NCI-H460 (cell line): Measurements from ENCODE around the gene RERE. TPM values are rescaled to one million over a fixed set of nuclear protein-coding genes. Genes with fewer than 3 reads are reported as not detected.
"Not testable (repeated sequence)": the region's sequence is repeated elsewhere in the genome, so short reads cannot be mapped to it uniquely, and the experiment has no call there.

Experiments
- DNase-seq: peaks from one replicate; pipeline ENCODE4 v3.0.0-alpha.2; 2016; ENCODE audit warnings: low read depth; ENCODE audit errors: extremely low read depth
- total RNA-seq: library from RNA; depleted of rRNA; stranded (reverse); fragments of >200 nt; shearing (Covaris generic); gene quantifications from 2 replicates; pipeline ENCODE4 v1.2.3, GENCODE V29; 2014

The RERE gene
- total RNA-seq, 1 experiment from 2014 or later = 7.7 TPM

DNA sequence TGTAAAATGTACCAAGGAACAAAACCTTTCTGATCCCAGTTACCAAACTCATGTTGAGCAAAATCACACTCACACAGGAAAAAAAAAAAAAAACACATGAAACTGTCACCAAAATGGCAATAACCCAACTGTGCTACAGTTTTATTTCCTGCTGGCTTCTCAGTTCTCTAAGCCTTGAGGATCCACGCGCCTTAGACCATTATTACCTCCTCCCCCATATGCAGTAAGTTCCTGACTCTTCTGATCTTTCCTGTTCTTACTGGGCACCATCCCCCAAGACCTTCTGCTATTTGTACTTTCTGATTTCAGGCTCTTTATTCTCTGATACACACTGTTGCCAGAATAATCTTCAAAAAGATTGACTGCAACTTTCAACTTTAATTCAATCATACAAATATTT, 419.9 kb downstream of the RERE start:
- DNase-seq = no peak

DNA sequence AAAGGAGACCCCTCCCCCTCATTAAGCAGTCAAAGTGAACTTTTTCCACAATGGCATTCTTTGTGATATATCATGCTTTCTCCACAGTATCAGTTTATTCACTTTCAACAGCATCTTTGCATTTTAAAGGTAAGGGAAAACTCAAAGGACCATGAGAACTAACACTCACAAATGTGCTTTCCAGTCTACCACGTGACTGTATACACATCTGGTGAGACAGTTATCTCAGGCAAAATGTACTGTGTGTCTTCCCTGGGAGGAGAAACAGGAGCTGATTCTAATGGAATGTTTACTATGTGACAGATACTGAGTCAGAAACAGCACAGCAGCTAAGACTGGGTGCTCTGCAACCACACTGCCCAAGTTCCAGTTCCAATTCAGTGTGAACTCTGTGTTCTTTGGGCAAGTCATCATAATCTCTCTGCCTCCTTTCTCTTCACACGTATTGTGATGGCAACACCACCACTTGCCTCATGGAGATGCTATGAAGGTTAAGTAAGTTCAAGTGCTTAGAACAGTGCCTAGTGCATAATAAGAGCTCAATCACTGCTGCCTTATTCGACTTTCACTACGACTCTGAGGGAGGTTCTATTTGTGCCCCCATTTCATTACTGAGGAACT, 420.5 kb downstream of the RERE start:
- DNase-seq = peak; percentile 21

GRCh38 chr1:8396083-8396785, 421.2 kb downstream of the RERE start:
- DNase-seq = no peak

DNA sequence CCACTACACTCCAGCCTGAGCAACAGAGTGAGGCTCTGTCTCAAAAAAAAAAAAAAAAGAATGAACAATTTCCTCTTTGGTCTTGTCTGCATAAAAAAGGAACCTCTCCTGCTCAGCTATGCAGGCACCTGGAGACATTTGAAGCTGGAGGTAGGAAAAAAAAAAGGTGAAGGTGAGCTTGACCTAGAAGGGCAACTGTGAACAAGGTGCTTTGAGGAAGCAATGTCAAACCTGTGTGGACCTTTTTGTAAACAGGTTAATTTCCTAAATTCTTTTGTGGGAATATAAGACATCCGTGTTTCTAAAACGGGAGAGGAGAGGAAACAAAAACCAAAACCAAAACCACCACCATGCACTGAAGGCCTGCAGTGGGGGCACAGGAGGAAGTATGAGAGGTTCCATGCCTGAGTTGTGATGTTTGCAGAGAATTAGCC, 422.0 kb downstream of the RERE start:
- no peak for DNase-seq

GRCh38 chr1:8394456-8395321, 422.8 kb downstream of the RERE start:
- no peak for DNase-seq

- DNase-seq = no peak
These were observed 424.9 kb downstream of the RERE start for GRCh38 chr1:8392522-8392921.

GRCh38 chr1:8390707-8391106, 426.7 kb downstream of the RERE start:
- DNase-seq = no peak

- DNase-seq = no peak
These were observed 427.4 kb downstream of the RERE start for GRCh38 chr1:8389958-8390535.

DNA sequence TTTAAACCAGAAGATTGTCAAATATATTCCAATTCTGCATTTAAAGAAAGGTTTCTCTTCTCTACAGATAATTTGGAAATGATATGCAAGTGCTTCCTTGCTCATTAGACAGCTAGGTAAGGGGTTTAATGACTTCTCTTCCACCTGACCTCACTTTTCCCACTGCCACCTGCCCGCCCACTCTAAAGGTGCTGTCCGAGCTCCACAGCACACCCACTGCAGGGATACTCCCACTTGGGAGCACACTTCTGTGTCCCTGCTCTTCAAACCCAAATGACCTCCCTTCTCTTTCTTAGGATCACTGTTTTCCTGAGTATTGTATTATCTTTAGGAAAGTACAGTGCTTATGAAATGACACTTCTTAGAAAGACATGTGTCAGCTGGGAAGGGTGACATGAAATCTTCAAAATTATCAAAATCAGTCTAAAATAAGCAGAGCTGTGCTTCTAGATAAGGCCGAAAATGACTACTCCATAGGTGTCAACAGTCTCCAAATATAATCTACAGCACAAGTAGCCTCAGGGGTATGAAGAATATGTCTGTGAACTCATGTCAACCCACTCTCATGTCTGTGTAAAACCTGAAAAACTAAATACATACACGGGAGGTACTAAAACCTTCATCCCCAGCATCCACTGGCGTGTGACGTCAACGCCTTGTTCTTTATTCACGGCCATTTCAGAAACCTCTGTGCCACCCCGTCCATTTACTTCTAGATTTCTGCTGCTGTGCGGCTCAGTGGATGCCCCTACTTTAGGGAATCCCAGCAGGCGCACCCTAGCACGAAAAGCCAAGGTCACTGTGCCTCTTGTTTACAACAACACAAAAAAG, 428.5 kb downstream of the RERE start:
- no peak for DNase-seq

DNA sequence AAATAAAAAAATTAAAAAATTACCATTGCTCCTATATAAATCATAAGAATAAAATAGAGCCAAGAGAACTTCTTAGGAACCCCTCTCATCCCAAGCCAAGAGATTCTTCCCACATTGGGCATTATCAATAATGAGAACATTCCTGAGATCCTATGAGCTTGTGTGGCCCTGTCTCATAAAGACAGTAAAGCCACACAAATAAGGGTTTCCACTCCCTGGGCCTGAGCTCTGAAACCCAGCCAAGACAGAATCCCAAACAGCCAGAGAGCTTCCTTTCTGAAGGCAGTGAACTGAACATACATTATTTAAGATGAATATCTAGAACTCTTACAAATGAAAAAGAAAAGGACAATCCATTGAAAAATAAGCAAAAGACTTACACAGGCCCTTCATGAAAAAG, 431.2 kb downstream of the RERE start:
- DNase-seq = no peak

GRCh38 chr1:8384577-8384976, 432.9 kb downstream of the RERE start:
- DNase-seq = no peak

DNA sequence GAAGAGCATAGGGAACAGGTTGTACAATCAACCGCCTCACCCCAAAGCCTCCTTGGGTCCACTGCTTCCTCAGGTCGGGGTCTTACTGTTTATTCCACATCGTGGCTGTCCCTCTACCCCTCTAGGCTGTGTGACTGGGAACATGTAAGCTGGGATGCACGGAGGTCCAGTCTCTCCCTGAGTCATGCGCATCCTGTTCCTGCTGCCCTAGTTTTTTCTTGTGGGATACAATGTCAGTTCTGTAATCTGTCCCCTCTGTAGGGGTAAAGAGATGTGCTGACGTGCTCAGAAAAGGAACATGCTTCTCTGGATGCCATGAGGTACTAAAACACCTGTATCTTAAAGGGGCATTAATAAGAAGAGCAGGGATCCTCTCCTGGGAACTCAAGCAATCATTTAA, 433.4 kb downstream of the RERE start:
- DNase-seq = no peak

GRCh38 chr1:8382608-8383505, 434.6 kb downstream of the RERE start:
- DNase-seq = no peak

DNA sequence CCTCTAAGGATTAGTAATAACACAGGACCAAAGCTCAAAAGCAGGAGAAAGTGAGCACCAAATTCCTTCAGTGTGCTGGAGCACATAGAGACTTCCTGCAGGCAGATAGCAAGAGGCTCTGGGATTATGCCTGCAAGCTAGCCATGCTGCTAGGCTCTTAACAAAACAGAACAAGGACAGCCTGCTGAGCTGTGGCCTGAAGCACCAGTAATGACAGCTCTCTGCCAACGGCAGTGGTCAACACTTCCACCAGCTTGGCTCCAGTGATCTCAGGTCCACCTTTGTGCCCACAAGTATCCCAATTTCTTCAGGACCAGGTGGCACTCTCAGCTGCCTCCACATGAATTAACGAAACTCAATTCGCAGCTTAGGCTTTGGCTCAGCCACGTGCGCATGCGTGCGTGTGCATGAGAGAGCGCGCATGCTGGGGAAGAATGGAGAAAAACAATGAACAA, 435.4 kb downstream of the RERE start:
- no peak for DNase-seq

DNA sequence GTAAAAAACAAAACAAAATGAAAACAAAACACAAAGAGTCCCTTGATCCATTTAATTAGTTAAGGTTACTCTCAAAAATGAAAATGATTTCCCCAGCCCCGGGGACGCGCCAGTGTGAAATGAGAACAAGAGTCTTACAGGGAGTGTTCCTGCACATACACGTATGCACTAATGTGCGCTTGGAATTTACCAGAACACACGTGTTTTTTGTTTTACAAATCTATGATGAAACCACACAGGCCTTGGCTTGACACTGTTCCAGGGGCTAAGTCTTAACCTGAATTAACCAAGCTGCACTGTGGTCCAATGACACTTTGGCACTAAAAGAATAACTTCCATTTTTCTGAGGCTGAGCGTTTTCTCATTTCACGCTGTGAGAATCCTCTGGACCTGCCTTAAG, 435.8 kb downstream of the RERE start:
- DNase-seq = no peak

DNA sequence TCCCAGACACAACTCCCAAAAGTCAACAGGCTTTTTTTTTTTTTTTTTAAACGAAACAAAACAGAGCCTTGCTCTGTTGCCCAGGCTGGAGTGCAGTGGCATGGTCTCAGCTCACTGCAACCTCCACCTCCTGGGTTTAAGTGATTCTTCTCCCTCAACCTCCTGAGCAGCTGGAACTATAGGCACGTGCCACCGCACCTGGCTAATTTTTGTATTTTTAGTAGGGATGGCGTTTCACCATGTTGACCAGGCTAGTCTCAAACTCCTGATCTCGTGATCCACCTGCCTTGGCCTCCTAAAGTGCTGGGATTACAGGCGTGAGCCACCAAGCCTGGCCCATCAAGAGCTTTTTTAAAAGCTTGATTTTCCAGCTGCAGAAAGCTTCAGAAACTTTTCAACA, 437.1 kb downstream of the RERE start:
- DNase-seq = not testable (repeated sequence)

DNA sequence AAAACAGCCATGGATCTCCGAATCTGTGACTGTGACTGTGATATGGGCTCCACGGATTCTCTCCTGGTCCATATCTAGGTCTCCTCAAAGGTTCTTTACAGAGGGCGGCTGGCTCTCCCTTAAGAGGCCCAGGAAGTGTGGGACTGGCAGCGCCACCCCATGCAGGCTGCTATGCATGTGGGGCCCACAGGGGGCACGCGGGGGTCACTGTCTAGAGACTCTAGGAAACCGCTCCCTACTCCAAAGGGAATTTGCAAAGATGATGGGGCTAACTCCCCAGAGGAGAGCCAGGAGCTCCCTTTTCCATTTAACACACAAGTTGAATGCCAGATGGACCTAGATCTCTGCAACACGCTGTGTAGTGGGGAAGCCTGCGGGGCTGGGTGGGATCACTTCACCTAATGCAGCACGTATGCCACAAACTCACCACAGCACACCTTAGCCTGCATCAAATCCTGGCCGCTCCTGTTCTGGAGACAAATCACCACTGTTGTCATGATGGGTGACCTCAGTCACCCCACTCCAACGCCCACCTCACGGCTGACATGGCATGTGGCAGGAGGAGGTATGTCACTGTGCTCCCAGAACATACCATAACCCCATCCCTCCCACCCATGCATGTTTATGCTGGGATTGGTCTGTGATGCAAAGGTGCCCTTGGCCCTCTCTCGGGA, 437.8 kb downstream of the RERE start:
- no peak for DNase-seq

- no peak for DNase-seq
These were observed 438.4 kb downstream of the RERE start for GRCh38 chr1:8378981-8379470.
